RPMI7951 (cell line): Measurements from ENCODE around the gene TSPEAR. TPM values are rescaled to one million over a fixed set of nuclear protein-coding genes. Genes with fewer than 3 reads are reported as not detected.
A peak's percentile ranks its signal among the peaks of the same experiment; 100 is the strongest.

Experiments
- DNase-seq: peaks from one replicate; pipeline ENCODE4 v3.0.0-alpha.2; 2012; ENCODE audit warnings: low read depth
- total RNA-seq: library from RNA; depleted of rRNA; stranded (reverse); fragments of >200 nt; shearing (Covaris generic); gene quantifications from 2 replicates; pipeline ENCODE4 v1.2.3, GENCODE V29; 2014; rRNA removed

TSPEAR gene
- total RNA-seq: not detected in 2 replicates

DNA sequence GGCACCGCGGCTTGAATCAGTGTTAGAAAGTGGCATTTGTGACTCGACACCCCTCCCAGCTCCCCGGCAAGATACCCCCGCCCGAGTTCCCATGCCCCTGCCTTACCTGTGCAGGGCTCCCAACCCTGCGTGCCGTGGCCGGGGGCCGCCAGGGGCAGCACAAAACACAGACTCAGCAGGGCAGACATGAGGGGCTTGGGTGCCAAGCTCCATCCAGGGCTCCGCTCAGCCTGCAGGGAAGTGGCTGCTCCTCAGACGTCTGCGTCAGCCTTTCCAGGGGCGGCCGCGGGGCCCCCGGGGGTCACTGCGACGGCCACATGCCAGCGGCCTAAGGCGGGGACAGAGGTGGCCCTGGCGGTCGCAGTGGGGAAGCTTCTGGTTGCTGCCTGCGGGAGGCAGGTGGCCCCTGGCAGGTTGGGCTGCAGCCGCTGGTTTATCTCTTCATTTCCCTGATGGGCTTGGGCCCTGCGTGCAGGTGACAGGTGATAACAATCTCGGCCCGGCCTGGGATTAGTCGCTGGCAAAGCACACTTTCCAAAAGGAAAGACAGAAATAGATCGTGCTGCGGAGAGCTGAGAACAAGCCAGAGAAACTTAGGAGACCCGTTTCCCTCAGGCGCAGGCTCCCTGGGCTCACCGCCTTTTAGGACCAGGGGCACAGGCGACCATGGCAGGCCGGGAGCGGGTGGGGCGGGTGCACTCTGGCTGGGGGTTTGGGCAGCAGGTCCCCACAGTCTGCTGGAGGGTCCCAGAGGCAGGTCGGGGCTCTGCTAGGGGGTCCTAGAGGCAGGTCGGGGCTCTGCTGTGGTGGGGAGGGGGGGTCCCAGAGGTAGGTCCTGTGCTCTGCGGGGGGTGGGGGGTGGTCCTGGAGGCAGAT, at the start of gene TSPEAR:
TSS of gene TSPEAR (minus strand) at position 246 of the 876 bp plus-strand sequence. CDS start at position 188, 58 bp downstream.
- DNase-seq: no peak

DNA sequence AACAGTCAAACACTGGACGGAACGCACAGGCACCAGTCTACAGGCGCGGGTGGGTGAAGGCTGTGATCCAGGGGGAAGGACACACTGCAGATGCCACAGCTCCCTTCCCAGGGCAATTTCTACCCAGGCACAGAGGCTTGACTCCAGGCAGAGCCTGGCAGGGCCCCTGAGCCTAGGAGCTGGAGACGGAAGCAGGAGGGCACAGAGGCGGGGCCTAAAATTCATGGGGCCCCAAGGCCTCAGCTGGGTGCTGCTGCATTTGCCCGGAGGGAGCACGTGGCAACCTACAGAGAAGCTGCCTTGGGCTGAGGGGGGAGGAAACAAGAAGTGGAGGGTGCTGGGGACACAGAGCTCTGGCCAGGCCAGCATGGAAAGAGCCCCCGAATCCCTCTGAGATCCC, 49.0 kb upstream of the TSPEAR start:
- no peak for DNase-seq

DNA sequence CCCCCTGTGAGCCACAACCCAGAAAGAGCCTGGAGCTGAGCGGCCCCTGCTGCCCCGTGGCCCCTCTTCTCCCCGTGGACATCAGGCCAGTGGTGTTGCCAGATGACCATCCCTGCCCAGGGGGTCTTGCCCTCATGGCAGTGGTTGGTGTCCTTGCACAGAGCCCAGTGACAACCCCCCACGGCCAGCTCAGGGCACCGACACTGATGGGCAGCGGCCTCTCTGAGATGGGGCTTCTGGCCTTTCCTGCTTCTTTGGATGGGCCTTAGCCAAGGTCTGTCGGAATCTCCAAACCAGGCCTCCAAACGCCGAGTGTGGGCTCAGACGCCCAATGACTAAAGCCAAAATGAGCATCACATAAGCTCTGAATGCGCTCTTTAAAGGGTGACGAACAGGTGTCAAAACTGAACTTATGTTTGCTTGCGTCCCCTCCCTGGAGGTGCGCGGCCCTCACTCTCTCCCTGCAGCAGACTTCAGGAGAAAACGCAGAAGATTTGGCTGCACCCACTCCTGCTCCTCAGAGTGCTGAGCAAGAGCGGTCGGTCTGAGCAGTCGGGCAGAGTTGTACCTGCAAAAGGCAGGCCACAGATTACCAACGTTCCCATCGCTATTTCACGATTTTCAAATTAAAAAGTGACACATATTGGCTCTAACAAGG, 48.4 kb upstream of the TSPEAR start:
- no peak for DNase-seq

DNA sequence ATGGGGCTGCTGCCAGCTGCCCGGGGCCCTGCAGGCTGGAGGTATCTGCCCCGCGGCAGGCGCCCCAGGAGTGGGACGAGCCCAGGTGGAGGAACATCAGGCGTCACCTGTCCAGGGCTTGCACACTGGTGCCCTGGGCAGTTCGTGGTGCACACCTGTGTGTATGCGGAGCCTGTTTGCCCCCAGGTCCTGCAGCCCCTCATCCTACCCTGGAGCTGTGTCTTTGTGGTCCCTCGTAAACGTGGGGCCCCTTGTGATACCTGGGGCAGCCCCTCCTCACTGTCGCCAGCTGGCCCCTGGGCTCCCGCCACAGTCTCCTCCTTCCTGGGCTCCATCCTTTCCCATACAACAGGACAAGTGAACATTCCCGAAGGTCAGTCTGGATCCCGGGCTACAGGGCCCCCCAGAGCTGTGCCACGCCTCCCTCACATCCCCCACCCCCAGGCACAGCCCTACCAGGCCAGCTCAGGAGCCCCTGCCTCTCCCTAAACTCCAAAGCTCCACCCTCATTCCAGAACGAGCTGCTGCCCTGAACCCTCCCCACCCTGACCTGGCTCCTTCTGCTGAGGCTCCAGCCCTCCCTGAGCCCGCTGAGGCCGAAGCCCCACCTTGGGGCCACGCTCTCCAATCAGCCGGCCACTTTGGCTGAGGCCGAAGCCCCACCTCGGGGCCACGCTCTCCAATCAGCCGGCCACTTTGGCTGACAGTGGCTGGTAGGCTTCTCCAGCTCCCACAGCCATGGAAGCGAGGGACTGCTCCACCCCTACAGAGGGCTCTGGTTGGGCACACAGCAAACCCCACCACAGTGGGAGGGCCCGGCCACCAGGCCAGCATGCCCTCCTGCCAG, 47.6 kb upstream of the TSPEAR start:
- no peak for DNase-seq

DNA sequence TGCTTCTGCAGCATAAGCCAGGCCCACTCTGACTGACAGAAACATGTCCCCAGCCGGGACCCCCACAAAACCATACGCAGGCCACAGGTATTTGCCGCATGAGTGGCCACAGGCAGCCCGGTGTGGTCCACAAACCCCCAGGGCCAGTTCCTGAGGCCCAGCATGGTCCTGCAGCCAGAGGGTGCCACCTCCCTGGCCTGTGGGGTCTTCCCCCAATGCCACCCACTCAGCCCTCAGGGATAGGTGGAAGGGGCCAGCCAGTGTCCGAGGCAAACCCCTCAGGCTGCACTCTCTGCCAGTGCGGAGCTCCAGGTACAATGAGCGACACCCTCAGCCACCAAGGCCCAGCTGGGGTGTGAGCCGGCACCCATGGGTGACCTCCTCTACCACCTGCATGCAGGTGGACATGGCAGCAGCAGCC, 46.8 kb upstream of the TSPEAR start:
- no peak for DNase-seq

DNA sequence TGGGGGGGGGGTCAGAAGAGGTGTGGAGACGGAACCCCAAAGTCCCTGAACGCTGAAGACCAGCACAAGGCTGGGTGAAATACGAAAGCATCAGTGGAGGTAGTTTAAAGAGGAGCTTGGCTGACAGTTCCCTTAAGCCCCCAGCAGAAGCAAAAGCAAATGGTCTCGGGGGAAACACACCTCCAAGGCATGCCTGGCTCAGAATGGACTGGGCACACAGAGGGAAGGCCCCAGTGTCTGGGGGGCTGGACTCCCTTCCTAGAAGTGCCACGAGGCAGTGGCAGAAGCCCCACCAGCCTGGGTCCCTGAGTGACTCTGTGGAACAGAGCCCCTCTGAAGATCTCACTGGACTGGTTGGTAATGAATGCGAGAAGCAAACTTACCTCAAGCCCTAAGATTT, 46.4 kb upstream of the TSPEAR start:
- DNase-seq: no peak

DNA sequence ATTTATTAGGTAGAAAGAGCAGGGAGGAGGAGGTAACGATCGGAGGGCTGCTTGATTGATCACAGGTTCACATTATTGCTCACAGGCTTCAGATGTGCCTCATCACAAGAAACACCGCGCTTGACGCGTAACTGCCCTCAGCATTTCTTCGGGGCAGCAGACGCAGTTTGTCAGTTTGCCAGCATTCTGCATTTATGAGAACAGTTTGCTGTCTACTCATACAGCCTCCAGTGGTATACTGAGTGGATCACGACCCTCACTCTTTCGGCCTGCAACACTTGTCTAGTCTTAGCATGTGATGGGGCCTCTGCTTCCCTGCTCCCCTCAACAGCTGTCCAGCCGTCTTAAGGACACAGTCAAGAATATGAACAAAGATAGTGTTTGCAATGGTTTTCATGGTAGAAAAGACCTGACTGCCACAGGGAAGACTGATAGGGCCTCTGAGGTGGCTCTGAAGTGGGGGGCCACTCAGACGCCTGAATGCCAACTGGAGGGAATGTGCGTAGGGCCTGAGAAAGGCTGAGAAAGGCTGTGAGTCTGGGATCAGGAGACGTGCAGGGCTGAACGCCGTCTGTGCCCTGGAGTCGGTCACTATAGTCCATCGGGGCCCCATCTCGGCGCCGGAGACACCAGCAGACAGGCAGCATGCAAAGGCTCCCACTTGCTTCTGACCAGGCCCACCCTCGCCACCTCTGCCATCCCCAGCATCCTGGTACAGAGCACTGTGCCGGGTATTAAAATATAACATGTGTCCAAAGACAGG, 45.2 kb upstream of the TSPEAR start:
- DNase-seq: no peak

DNA sequence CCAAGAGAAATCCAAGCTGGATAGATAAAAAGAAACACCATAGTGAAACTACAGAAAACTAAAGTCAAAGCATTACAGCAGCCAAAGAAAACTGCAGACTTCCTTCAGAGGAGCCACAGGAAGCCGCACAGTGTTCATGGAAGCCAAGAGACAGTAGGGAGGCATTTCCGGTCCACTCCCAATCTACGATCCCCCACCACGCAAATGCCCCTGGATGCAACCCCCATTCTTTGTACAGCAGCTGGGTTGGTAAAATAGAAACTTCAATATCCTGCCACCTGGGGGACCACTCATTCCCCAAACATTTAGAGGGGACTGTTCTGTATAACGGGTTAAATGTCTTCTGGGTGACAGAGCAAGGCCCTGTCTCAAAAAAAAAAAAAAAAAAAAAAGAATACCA, 43.9 kb upstream of the TSPEAR start:
- DNase-seq: peak; percentile 33

DNA sequence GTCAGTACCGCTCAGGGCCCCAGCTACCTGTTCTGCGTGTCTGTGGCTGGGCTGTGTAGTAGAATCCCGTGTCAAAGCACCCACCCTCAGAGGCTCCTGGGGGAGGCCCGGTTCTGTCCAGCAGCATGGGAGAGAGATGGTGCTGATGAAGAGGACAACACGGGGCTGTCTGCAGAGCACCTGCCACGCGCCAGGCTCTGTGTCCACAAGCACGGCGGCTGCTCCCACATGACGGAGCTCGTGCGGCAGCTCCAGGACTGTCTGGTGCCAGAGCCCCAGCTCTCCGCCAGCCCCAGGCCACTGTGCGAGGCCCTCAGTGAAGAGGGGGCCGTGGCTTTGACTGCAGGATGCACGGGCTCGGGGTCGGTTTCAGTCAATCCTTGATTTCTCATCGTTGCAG, 42.0 kb upstream of the TSPEAR start:
- no peak for DNase-seq

DNA sequence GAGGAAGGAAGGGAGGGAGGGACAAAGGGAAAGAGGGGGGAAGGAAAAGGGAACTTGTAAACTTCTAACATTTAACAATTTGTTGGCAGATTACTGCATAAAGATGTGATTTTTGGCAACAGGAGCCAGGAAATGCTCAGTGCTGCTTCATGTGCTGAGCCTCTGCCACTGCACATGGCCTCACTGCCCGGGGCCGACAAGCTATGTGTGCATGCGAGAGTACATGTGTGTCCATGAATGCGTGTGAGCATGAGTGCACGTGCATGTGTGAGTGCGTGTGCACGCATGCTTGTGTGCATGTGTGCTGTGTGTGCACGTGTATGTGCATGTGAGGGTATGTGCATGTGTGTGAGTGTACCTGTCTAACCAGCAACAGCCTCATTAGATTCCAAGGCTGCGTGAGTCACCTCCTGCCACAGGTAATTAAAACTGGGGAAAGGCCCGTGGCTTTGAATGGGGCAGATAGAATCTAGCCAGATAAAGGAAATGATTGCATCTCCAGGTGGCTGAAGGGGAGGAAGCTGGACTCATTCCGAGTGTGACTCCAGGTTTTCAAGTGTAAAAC, 41.4 kb upstream of the TSPEAR start:
- DNase-seq: no peak

DNA sequence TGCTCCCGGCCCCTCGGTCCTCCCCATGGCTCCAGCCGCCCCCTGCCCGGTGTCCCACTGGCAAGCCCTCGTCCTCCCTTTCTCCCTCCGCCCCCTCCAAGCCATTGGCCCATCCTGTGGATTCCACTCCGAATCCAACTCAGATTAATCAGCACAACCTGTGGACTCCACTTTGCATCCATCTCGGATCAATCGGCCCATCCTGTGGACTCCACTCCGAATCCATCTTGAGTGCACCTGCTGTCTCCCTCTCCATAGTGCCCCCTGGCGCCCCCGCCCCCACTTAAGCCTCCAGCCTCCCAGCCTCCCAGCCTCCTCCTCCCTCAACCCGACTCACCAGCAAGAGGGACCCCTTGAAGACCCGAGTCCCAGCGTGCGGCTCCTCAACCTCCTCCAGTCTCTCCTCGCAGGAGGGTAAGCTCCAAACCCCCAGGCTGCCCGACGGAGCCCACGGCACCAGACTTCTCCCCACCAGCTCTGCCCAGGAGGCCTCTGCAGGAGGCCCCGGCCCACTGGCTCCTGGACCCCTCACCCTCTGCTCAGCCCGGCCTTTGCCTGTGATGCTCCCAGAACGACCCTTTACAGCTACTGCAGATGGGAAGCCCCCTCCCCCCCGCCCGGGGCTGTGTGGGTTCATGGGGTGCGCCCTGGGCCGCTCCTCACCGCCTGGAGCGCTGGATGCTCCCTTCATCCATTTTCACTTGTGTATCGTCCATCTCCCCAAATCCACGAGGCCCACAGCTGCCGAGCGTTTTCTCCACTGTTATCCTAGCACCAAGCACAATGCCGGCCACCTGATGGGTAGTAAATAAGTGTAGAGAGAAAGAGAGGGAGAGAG, 40.6 kb upstream of the TSPEAR start:
- DNase-seq: no peak

DNA sequence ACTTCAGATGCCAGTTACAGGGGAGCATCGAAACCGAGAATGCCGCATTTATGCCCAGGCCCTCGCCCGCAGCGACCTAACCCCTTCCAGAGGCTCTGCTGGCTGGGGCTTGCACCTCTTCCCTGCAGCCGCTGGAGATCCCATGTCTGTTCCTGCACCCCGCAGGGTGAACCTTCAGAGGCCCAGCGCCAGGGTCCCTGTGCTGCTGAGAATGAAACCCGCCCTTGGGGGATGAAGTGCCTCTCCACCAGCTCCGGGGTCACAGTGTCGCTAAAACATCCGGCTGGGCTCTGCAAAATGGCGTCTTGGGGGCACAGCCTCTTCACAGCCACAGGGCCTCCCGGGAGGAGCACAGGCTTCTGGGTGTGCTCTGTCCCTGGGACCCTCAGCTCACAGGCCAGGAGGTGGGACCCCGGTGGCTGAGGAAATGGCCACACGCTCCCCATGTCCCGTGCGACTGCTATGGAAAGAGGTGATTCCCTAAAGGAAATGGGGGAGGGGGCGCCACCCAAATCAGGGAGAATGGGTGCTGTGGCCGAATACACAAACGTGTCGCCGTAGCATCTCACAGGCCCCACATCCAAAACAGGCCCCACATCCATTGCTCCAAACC, 39.9 kb upstream of the TSPEAR start:
- no peak for DNase-seq

DNA sequence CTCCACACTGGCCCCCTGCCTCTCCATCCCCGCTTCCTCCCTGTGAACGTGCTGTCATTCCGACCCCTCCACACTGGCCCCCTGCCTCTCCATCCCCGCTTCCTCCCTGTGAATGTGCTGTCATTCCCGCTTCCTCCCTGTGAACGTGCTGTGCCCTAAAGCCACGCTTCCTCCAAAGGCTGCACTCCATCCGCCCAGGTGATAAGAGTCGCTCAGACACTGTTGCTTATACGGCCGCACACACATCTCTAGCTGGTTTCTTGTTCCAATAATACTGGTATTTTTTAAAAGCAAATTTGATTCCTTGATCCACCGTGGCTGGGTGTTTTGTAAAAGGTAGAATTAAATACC, 39.3 kb upstream of the TSPEAR start:
- no peak for DNase-seq

DNA sequence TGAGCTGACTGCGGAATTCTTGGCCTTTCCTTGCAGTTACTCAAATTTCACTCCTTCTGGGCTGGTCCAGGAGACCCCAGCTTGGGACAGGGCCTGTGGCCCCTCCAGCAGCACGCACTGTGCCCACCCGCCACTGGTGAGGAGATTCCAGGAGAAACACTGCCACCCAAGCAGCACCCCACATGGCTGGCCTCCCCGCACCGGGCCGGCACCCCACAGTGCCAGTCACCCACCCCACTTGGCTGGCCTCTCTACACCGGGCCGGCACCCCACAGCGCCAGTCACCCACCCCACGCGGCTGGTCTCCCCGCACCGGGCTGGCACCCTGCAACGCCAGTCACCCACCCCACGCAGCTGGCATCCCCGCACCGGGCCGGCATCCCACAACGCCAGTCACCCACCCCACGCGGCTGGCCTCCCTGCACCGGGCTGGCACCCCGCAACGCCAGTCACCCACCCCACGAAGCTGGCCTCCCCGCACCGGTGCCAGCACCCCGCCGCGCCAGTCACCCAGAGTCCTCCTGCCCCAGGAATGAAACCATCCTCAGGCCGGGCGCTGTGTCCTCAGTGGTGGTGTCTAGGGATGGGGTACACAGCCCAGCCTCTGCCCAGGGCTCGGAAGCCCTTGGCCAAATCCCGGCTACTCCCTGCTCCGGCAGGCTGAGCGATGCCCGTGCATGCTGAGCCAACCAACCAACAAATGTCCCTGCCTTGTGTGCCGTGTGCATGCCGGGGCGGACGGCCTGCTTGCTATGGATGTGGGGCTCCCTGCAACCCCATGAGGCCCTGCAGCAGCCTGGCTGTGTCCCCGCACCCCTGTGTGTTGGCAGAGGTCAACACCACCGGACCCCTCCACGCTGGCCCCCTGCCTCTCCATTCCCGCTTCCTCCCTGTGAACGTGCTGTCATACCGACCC, 38.6 kb upstream of the TSPEAR start:
- DNase-seq: no peak

DNA sequence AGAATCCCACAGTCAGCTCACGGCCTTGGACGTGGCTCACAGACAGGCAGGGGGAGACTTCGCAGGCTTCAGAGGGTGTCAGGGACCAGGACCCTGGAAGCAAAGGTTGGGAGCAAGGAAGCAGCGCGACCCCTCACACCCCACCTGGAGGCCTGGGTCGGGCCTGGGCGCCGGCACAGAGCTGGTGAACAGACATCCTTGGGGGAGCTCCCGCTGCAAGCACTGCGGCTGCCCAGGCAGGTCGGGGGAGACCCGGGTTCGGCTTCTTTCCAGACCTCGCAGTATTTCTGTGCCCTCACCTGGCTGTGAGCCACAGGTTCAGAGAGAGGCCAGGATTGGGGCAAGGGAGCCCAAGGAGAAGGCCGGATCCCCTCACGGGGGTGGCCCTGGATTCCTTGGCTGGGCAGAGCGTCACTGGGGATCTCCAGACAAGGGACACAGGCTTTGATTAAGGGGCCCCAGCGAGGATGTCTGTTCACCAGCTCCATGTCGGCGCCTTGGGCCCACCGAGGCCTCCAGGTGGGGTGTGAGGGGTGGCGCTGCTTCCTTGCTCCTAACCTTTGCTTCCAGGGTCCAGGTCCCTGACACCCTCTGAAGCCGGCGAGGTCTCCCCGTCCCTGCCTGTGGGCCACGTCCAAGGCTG, 37.9 kb upstream of the TSPEAR start:
- DNase-seq: no peak

DNA sequence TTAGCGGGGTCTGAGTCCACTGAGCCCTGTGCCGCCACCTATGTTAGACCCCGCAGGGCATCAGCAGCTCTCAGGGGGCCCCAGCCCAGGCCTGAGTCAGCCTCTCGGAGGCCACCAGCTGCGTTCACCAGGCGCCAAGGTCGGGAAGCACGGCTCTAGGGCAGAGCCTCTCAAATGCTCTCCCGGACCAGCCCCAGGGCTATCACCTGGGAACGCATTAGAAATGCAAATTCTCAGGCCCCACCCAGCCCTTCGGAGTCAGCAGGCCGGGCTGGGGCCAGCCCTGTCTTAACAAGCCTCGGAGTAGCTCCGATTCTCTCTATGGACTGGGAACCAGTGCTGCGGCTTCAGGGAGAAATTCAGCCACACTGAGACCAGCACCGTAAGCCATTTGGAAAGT, 37.2 kb upstream of the TSPEAR start:
- DNase-seq: no peak

DNA sequence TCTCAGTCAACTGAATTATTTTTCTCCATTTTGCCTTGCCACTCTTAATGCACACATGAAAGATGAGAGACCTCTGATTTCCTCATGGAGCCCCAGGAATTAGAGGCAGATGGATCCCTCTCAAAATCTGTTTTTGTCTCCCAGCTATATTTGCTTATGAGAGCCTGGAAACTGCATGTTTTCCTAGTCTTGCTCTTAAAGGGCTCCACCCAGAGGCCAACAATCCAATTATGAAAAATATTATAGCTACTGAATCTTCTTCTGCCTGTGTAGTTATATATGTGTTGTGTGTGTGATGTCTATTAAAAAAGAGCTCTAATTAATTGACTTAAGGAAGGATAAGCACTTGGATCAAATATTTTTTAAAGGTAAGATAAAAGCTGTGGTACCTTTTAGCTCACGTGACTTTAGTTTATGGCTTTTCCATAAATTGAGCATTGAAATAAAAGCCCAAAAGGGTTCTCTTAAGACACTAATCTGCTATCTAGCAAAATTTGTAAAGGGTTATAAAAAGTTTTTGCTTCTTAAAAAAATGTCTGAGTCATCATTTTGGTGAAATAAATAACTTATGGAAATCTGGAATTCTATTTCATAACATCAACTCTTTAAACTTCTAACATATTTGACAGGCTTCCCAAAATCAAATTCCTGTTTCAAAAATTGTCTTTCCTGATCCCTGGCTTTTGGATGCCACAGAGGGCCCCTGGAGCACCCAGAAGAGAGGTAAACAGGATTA, 31.2 kb upstream of the TSPEAR start:
- DNase-seq: no peak

DNA sequence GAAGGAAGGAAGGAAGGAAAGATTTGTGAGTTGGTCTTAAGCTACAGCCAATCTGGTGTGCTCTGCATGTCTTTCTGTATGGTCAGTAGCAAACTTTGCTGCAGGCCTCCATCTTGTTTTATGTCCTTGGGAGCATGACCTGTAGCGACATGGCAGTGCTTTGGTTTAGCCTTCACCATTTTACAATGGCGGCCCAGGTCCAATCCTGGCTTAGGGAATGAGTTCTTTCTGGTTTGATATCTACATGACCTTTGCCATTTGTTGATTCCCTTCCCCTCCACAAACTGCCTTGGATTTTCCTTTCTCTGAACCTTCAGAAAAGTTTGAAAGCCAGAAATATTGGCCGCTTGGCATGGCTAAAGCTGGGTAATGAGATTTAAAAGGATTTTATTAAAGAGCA, 30.5 kb upstream of the TSPEAR start:
- no peak for DNase-seq
